ENCODE measurements around the gene STXBP5.
"Not testable (repeated sequence)": the region's sequence is repeated elsewhere in the genome, so short reads cannot be mapped to it uniquely, and the experiment has no call there.

Gene STXBP5

GRCh38 chr6:147378819-147379218 is 174.6 kb downstream of the STXBP5 start:
- no peak for DNase-seq (ENCODE audit: extremely low read depth, low read depth)
- TF ChIP-seq CTCF (IDR thresholded peaks at IDR 0.05; ENCODE audit: low read depth, low read length): no peak

- DNase-seq (ENCODE audit: extremely low read depth, low read depth): not testable (repeated sequence)
These were observed 176.6 kb downstream of the STXBP5 start for GRCh38 chr6:147380841-147381240.

GRCh38 chr6:147381712-147382111 is 177.5 kb downstream of the STXBP5 start:
- TF ChIP-seq CTCF (IDR thresholded peaks at IDR 0.05; ENCODE audit: low read depth, low read length): no peak
- DNase-seq (ENCODE audit: extremely low read depth, low read depth): peak; percentile 4

- no peak for DNase-seq (ENCODE audit: extremely low read depth, low read depth)
These were observed 178.8 kb downstream of the STXBP5 start for GRCh38 chr6:147382945-147383554.

GRCh38 chr6:147384029-147384428 is 179.8 kb downstream of the STXBP5 start:
- TF ChIP-seq CTCF (IDR thresholded peaks at IDR 0.05; ENCODE audit: low read depth, low read length): no peak
- DNase-seq (ENCODE audit: extremely low read depth, low read depth): no peak

More at GRCh38 chr6:147382945-147383554, 178.8 kb downstream of the STXBP5 start:
- peak; percentile 37 for TF ChIP-seq CTCF (IDR thresholded peaks at IDR 0.05; ENCODE audit: low read depth, low read length)

GRCh38 chr6:147384737-147385710 is 180.8 kb downstream of the STXBP5 start:
- no peak for TF ChIP-seq CTCF (IDR thresholded peaks at IDR 0.05; ENCODE audit: low read depth, low read length)
- no peak for DNase-seq (ENCODE audit: extremely low read depth, low read depth)

- TF ChIP-seq CTCF (IDR thresholded peaks at IDR 0.05; ENCODE audit: low read depth, low read length): no peak
These were observed 185.2 kb downstream of the STXBP5 start for GRCh38 chr6:147389463-147389862.

More at GRCh38 chr6:147389463-147389862, 185.2 kb downstream of the STXBP5 start:
- no peak for DNase-seq (ENCODE audit: extremely low read depth, low read depth)

All from AG09319 (cell line).